BLaER1 treated with 17β-estradiol and CSF1 and Interleukin-3, amounts not matched to agents 10 nM and 100 nM (cell line): Measurements from ENCODE around the gene TOE1.
"Not testable (repeated sequence)": the region's sequence is repeated elsewhere in the genome, so short reads cannot be mapped to it uniquely, and the experiment has no call there.

Source experiments
- H3K27ac ChIP-seq, 11 experiments: shearing (Covaris generic); formaldehyde crosslinking; 2 replicates each; pipeline ENCODE4 v1.8.1; 2022
- H3K27me3 ChIP-seq, 11 experiments: shearing (Covaris generic); formaldehyde crosslinking; 2 replicates each; pipeline ENCODE4 v1.8.1; 2022
- H3K36me3 ChIP-seq, 11 experiments: shearing (Covaris generic); formaldehyde crosslinking; 2 replicates each; pipeline ENCODE4 v1.8.1; 2022
- H3K4me1 ChIP-seq, 10 experiments: shearing (Covaris generic); formaldehyde crosslinking; 2 replicates each; pipeline ENCODE4 v1.8.1; 2022
- H3K4me2 ChIP-seq, 11 experiments: shearing (Covaris generic); formaldehyde crosslinking; 2 replicates each; pipeline ENCODE4 v1.8.1; 2022
- H3K4me3 ChIP-seq, 10 experiments: shearing (Covaris generic); formaldehyde crosslinking; 2 replicates each; pipeline ENCODE4 v1.8.1; 2022
- H3K9ac ChIP-seq, 11 experiments: shearing (Covaris generic); formaldehyde crosslinking; 2 replicates each; pipeline ENCODE4 v1.8.1; 2022
- H3K9me3 ChIP-seq, 11 experiments: shearing (Covaris generic); formaldehyde crosslinking; replicated peaks in 1 of 11; 2 replicates each; pipeline ENCODE4 v1.8.1; 2022
- H4K20me1 ChIP-seq, 11 experiments: shearing (Covaris generic); formaldehyde crosslinking; 2 replicates each; pipeline ENCODE4 v1.8.1; 2022
- Cebpa-rat ChIP-seq, 11 experiments: shearing (Covaris generic); IDR thresholded peaks; 2 replicates each; pipeline ENCODE4 v1.8.1; 2022

TOE1 gene

GRCh38 chr1:45381243-45381642 is 41.3 kb downstream of the TOE1 start:
- no peak overlapping the region for H3K9ac ChIP-seq
- H4K20me1 ChIP-seq: no peaks in the 10 kb centered on the region
- no peak for TF ChIP-seq Cebpa-rat (IDR thresholded peaks at IDR 0.05)
- H3K36me3 ChIP-seq: peaks cover 0 to 14% (median 0%) of the 10 kb centered on the region in 11 experiments; a peak in 4 of 22 replicates
- no peak overlapping the region for H3K4me2 ChIP-seq
- H3K9me3 ChIP-seq: no peaks in the 10 kb centered on the region
- no peak overlapping the region for H3K4me3 ChIP-seq
- no peaks in the 10 kb centered on the region for H3K4me1 ChIP-seq
- H3K27ac ChIP-seq: no peak overlapping the region
- H3K27me3 ChIP-seq: no peaks in the 10 kb centered on the region

- no peak overlapping the region for H3K27ac ChIP-seq
- H3K9ac ChIP-seq: no peak overlapping the region
- H3K36me3 ChIP-seq: peaks cover 0 to 14% (median 0%) of the 10 kb centered on the region in 11 experiments; a peak in 4 of 22 replicates
- H3K27me3 ChIP-seq: no peaks in the 10 kb centered on the region
- H3K4me3 ChIP-seq: no peak overlapping the region
- no peaks in the 10 kb centered on the region for H3K4me1 ChIP-seq
- TF ChIP-seq Cebpa-rat (IDR thresholded peaks at IDR 0.05): no peak
- H4K20me1 ChIP-seq: no peaks in the 10 kb centered on the region
- H3K9me3 ChIP-seq: no peaks in the 10 kb centered on the region
- no peak overlapping the region for H3K4me2 ChIP-seq
Measured at GRCh38 chr1:45383191-45383590, 43.2 kb downstream of the TOE1 start.

GRCh38 chr1:45384213-45384612 is 44.2 kb downstream of the TOE1 start:
- not testable (repeated sequence) for H4K20me1 ChIP-seq, H3K4me2 ChIP-seq, H3K27me3 ChIP-seq, H3K9ac ChIP-seq, H3K27ac ChIP-seq, H3K9me3 ChIP-seq, H3K4me3 ChIP-seq, H3K4me1 ChIP-seq
- peaks cover 0 to 14% (median 0%) of the 10 kb centered on the region in 11 experiments; a peak in 4 of 22 replicates for H3K36me3 ChIP-seq

GRCh38 chr1:45385302-45385701 is 45.3 kb downstream of the TOE1 start:
- H3K4me2 ChIP-seq: no peak overlapping the region
- H3K9ac ChIP-seq: no peak overlapping the region
- no peak overlapping the region for H3K27ac ChIP-seq
- H3K27me3 ChIP-seq: no peaks in the 10 kb centered on the region
- no peak for TF ChIP-seq Cebpa-rat (IDR thresholded peaks at IDR 0.05)
- no peaks in the 10 kb centered on the region for H3K4me1 ChIP-seq
- H4K20me1 ChIP-seq: no peaks in the 10 kb centered on the region
- peaks cover 0 to 14% (median 0%) of the 10 kb centered on the region in 11 experiments; a peak in 4 of 22 replicates for H3K36me3 ChIP-seq
- no peaks in the 10 kb centered on the region for H3K9me3 ChIP-seq
- H3K4me3 ChIP-seq: no peak overlapping the region

DNA sequence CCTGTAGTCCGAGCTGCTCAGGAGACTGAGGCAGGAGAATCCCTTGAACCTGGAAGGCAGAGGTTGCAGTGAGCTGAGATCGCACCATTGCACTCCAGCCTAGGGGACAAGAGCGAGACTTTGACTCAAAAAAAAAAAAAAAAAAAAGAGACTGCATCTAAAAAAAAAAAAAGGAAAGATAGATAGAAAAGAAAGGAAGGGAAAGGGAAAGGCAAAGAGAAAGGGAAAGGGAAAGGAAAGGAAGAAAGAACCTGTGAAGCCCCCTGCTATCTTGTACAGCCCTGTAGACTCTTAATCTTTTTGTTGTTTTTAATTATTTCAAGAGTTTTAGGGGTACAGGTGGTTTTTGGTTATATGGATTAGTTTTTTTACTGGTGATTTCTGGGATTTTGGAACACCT is 46.2 kb downstream of the TOE1 start:
- peaks cover 0 to 14% (median 0%) of the 10 kb centered on the region in 11 experiments; a peak in 4 of 22 replicates for H3K36me3 ChIP-seq
- TF ChIP-seq Cebpa-rat (IDR thresholded peaks at IDR 0.05): no peak
- H3K27ac ChIP-seq: no peak overlapping the region
- H4K20me1 ChIP-seq: no peaks in the 10 kb centered on the region
- H3K4me3 ChIP-seq: no peak overlapping the region
- H3K4me1 ChIP-seq: peaks cover 0 to 2% (median 0%) of the 10 kb centered on the region in 10 experiments; a peak in 5 of 20 replicates
- no peaks in the 10 kb centered on the region for H3K27me3 ChIP-seq
- H3K4me2 ChIP-seq: no peak overlapping the region
- H3K9me3 ChIP-seq: no peaks in the 10 kb centered on the region
- no peak overlapping the region for H3K9ac ChIP-seq
